Psoas muscle (tissue), 8 donors: ENCODE measurements around the gene NPR3. TPM values are rescaled to one million over a fixed set of nuclear protein-coding genes. Genes with fewer than 3 reads are reported as not detected.

ENCODE experiments used
- ATAC-seq, 4 donors: fragments of 200-7000 bp; cut with Tn5 transposase; one replicate each; pipeline ENCODE4 v1.9.1; 2020; ENCODE audit warnings: moderate library complexity in 3 of 4, mild to moderate bottlenecking in 2 of 4
- DNase-seq, 2 donors: peaks; one replicate each; pipeline ENCODE4 v3.0.0-alpha.2; 2020
- H3K27ac ChIP-seq: fragments of 200-600 bp; one replicate; pipeline ENCODE4 v1.8.0; 2022
- H3K27me3 ChIP-seq, 3 donors: fragments of 200-600 bp in 1 of 3; one replicate each; pipeline versions ENCODE4 v1.6.1 to v1.8.0; 2013 to 2022; ENCODE audit warnings: low read length in 2 of 3, mild to moderate bottlenecking in 2 of 3, moderate library complexity in 1 of 3; ENCODE audit not compliant: insufficient read depth in 3 of 3
- H3K36me3 ChIP-seq, 2 donors: fragments of 200-600 bp in 1 of 2; one replicate each; pipeline versions ENCODE4 v1.6.1 to v1.8.0; 2013 to 2022; ENCODE audit warnings: low read depth in 1 of 2, mild to moderate bottlenecking in 1 of 2, moderate library complexity in 1 of 2; ENCODE audit not compliant: insufficient read depth in 1 of 2
- H3K4me1 ChIP-seq: fragments of 200-600 bp; one replicate; pipeline ENCODE4 v1.8.0; 2022
- H3K4me3 ChIP-seq: fragments of 200-600 bp; one replicate; pipeline ENCODE4 v1.8.0; 2022; ENCODE audit warnings: mild to moderate bottlenecking
- H3K9me3 ChIP-seq: fragments of 200-600 bp; one replicate; pipeline ENCODE4 v1.8.0; 2022
- CTCF ChIP-seq: fragments of 200-600 bp; IDR thresholded peaks from one replicate; pipeline ENCODE4 v1.8.0; 2022; ENCODE audit warnings: antibody characterized with exemption
- WGBS, 3 donors: extraction: QIAGEN DNeasy Blood & Tissue Kit; methylation state at CpG; one replicate each; pipeline versions ENCODE4 v1.1.6 to v1.1.7; 2013; 5-methylcytosine and 5-hydroxymethylcytosine counted together
- intact Hi-C, 2 donors: fragments of 100-400 bp; cut with DNase I; formaldehyde crosslinking; loops; one replicate each; pipeline versions ENCODE4 v1.11.0 to v1.14.2; 2022
- polyA plus RNA-seq, 3 donors: library from polyadenylated mRNA; stranded (reverse); fragments of 200-250 nt; gene quantifications; one replicate each; pipeline ENCODE4 v1.2.3, GENCODE V29; 2013
- total RNA-seq, 4 donors: library from RNA; stranded (reverse); fragmentation: NEBNext Ultra II Directional in 2 of 4; extraction: Animal tissue kit (Norgen Biotek cat#: 25700) in 2 of 4; gene quantifications; one replicate each; pipeline versions ENCODE4 v1.2.1 to v1.2.4, GENCODE V29; 2021 to 2023
- donor health status: healthy with polysubstance abuse.
- donor health status: DM: no; HTN: no; CAD: no; lungs with moderate emphysema.
- donor health status: Bipolar disorder and iron deficiency.
- donor health status: healthy.
- donor health status: DM: yes; HTN: yes; CAD: no.
- donor health status: DM: no; HTN: no; CAD: no.
- donor health status: DM: no; HTN: no; CAD: no.
- donor health status: DM: yes; HTN: yes; CAD: no.

Gene NPR3
- total and polyA plus RNA-seq, 7 donors = 1.6 to 44.2 (median 10.5) TPM

GRCh38 chr5:32837211-32837610, 126.1 kb downstream of the NPR3 start:
- DNase-seq = no peak
- intact Hi-C loops = no loop called here
- WGBS, 3 donors = 48 to 74% (median 70%) methylated on average over 4 of the region's 4 CpGs
- no peaks in the 10 kb centered on the region for H3K4me1 ChIP-seq
- H3K36me3 ChIP-seq = no peaks in the 10 kb centered on the region
- no peaks in the 10 kb centered on the region for H3K9me3 ChIP-seq
- TF ChIP-seq CTCF = no peak
- peaks cover 0 to 3% (median 0%) of the 10 kb centered on the region in 3 donors for H3K27me3 ChIP-seq
- no peak overlapping the region for H3K4me3 ChIP-seq
- no peak for ATAC-seq
- H3K27ac ChIP-seq = no peak overlapping the region

- Histone ChIP-seq H3K27me3 (no peaks in the 10 kb centered on the region), H3K4me1 (no peaks in the 10 kb centered on the region), H3K27ac (no peak overlapping the region), H3K4me3 (no peak overlapping the region), H3K36me3 (no peaks in the 10 kb centered on the region), H3K9me3 (no peaks in the 10 kb centered on the region)
- WGBS, 3 donors = 68 to 77% (median 73%) methylated on average over 2 of the region's 2 CpGs
- intact Hi-C loops = no loop called here
- DNase-seq (no peak), ATAC-seq (no peak)
- TF ChIP-seq CTCF = no peak
Observed at GRCh38 chr5:32839106-32839505, 128.0 kb downstream of the NPR3 start.

- Histone ChIP-seq H3K27ac (no peak overlapping the region), H3K4me3 (no peak overlapping the region), H3K36me3 (no peaks in the 10 kb centered on the region), H3K9me3 (no peaks in the 10 kb centered on the region), H3K4me1 (no peaks in the 10 kb centered on the region), H3K27me3 (no peaks in the 10 kb centered on the region)
- WGBS, 3 donors = 71 to 85% (median 79%) methylated on average over 3 of the region's 3 CpGs
- no peak for TF ChIP-seq CTCF
- DNase-seq = no peak
- no peak for ATAC-seq
- intact Hi-C loops = no loop called here
Observed at GRCh38 chr5:32840606-32841005, 129.5 kb downstream of the NPR3 start.

Other genes starting within 250 kb of the NPR3 start
- 100 to 1,000 TPM; 112 to 174 (median 150) TPM for gene SUB1, start 125.8 kb upstream of the NPR3 start, total RNA-seq
- 100 to 1,000 TPM; 102 to 175 (median 138) TPM for gene SUB1, start 125.8 kb upstream of the NPR3 start, polyA plus RNA-seq